Astrocyte (in vitro differentiated cells and primary cell): ENCODE data around the gene ADCY1. TPM values are rescaled to one million over a fixed set of nuclear protein-coding genes. Genes with fewer than 3 reads are reported as not detected.

Experiments used
- DNase-seq: peaks from one replicate; pipeline ENCODE4 v3.0.0-alpha.2; 2010; ENCODE audit warnings: low read depth
- FAIRE-seq: peaks from 2 replicates; lab custom pipeline; 2011; peaks lifted over from hg19 to GRCh38; lab: Jason Lieb, UNC
- H2AFZ ChIP-seq: 2 replicates; pipeline ENCODE4 v1.6.0; 2012; ENCODE audit warnings: low read depth, low read length, inconsistent platforms
- H3K27ac ChIP-seq: 2 replicates; pipeline ENCODE4 v1.5.1; 2011; ENCODE audit warnings: low read depth, low read length, inconsistent platforms
- H3K27me3 ChIP-seq: 2 replicates; pipeline ENCODE4 v1.6.0; 2011; ENCODE audit warnings: low read length, inconsistent platforms; ENCODE audit not compliant: insufficient read depth
- H3K36me3 ChIP-seq: 2 replicates; pipeline ENCODE4 v1.5.1; 2011; ENCODE audit warnings: low read length, inconsistent platforms; ENCODE audit not compliant: insufficient read depth
- H3K4me1 ChIP-seq: 2 replicates; pipeline ENCODE4 v1.5.1; 2011; ENCODE audit warnings: low read length, inconsistent platforms; ENCODE audit not compliant: insufficient read depth
- H3K4me2 ChIP-seq: 2 replicates; pipeline ENCODE4 v1.6.0; 2012; ENCODE audit warnings: low read length, inconsistent platforms
- H3K4me3 ChIP-seq: 2 replicates; pipeline ENCODE4 v1.5.1; 2011; ENCODE audit warnings: low read depth, mild to moderate bottlenecking, low read length, inconsistent platforms; ENCODE audit not compliant: insufficient read depth
- H3K79me2 ChIP-seq: 2 replicates; pipeline ENCODE4 v1.6.0; 2012; ENCODE audit warnings: mild to moderate bottlenecking, low read length, inconsistent platforms; ENCODE audit not compliant: insufficient read depth
- H3K9ac ChIP-seq: 2 replicates; pipeline ENCODE4 v1.6.0; 2012; ENCODE audit warnings: mild to moderate bottlenecking, low read length, inconsistent platforms
- H3K9me3 ChIP-seq: 2 replicates; pipeline ENCODE4 v1.5.1; 2012; ENCODE audit warnings: low read depth, mild to moderate bottlenecking, low read length, inconsistent platforms; ENCODE audit not compliant: insufficient read depth
- H4K20me1 ChIP-seq: 2 replicates; pipeline ENCODE4 v1.6.0; 2012; ENCODE audit warnings: low read length, inconsistent platforms; ENCODE audit not compliant: insufficient read depth
- H3K27ac Mint-ChIP-seq: one replicate; pipeline ENCODE4 v1.8.0; 2021; ENCODE audit warnings: mild to moderate bottlenecking, mixed read lengths; ENCODE audit not compliant: unreplicated experiment
- H3K27me3 Mint-ChIP-seq: one replicate; pipeline ENCODE4 v1.8.0; 2021; ENCODE audit warnings: low read depth, mixed read lengths; ENCODE audit not compliant: unreplicated experiment
- H3K36me3 Mint-ChIP-seq: one replicate; pipeline ENCODE4 v1.8.0; 2021; ENCODE audit warnings: low read depth, mixed read lengths; ENCODE audit not compliant: unreplicated experiment
- H3K4me1 Mint-ChIP-seq: one replicate; pipeline ENCODE4 v1.8.0; 2021; ENCODE audit warnings: low read depth, mixed read lengths; ENCODE audit not compliant: unreplicated experiment
- H3K4me3 Mint-ChIP-seq: one replicate; pipeline ENCODE4 v1.8.0; 2021; ENCODE audit warnings: mild to moderate bottlenecking, moderate library complexity, mixed read lengths; ENCODE audit not compliant: unreplicated experiment
- H3K9me3 Mint-ChIP-seq: one replicate; pipeline ENCODE4 v1.8.0; 2021; ENCODE audit warnings: mild to moderate bottlenecking, mixed read lengths; ENCODE audit not compliant: unreplicated experiment
- CTCF ChIP-seq: IDR thresholded peaks from 2 replicates; pipeline ENCODE4 v1.5.1; 2011; ENCODE audit warnings: low read depth, mild to moderate bottlenecking, inconsistent platforms, low read length, moderate library complexity; ENCODE audit not compliant: insufficient read depth
- EZH2 ChIP-seq: IDR thresholded peaks from 2 replicates; pipeline ENCODE4 v1.6.1; 2012; ENCODE audit warnings: mild to moderate bottlenecking, low read length, inconsistent platforms; ENCODE audit not compliant: insufficient read depth
- total RNA-seq: library from RNA; stranded (reverse); gene quantifications from 2 replicates; pipeline ENCODE4 v1.2.1, GENCODE V29; 2021

The ADCY1 gene
- total RNA-seq, 1 donor from 2014 or later = 1.6 TPM

GRCh38 chr7:45651540-45651939 lies 77.4 kb downstream of the ADCY1 start:
- H3K4me2 ChIP-seq = no peak overlapping the region
- Mint-ChIP-seq H3K4me3 (no peak overlapping the region), H3K36me3 (no peaks in the 10 kb centered on the region), H3K4me1 (no peaks in the 10 kb centered on the region), H3K27ac (no peak overlapping the region), H3K27me3 (peaks cover 1% of the 10 kb centered on the region), H3K9me3 (peaks cover 2% of the 10 kb centered on the region)
- H3K79me2 ChIP-seq = no peaks in the 10 kb centered on the region
- H2AFZ ChIP-seq = no peak overlapping the region
- no peak overlapping the region for H3K4me3 ChIP-seq
- no peak for DNase-seq
- H3K9me3 ChIP-seq = no peaks in the 10 kb centered on the region
- no peak overlapping the region for H3K9ac ChIP-seq
- no peaks in the 10 kb centered on the region for H4K20me1 ChIP-seq
- H3K36me3 ChIP-seq = no peaks in the 10 kb centered on the region
- no peak for FAIRE-seq
- H3K4me1 ChIP-seq = no peaks in the 10 kb centered on the region
- no peaks in the 10 kb centered on the region for H3K27me3 ChIP-seq
- no peak overlapping the region for H3K27ac ChIP-seq
- no peak for TF ChIP-seq EZH2
- no peak for TF ChIP-seq CTCF

- Mint-ChIP-seq H3K4me3 (no peak overlapping the region), H3K27ac (no peak overlapping the region), H3K9me3 (peaks cover 2% of the 10 kb centered on the region), H3K4me1 (no peaks in the 10 kb centered on the region), H3K27me3 (peaks cover 1% of the 10 kb centered on the region), H3K36me3 (no peaks in the 10 kb centered on the region)
- no peak overlapping the region for H3K9ac ChIP-seq
- FAIRE-seq (no peak), DNase-seq (no peak)
- no peaks in the 10 kb centered on the region for H3K36me3 ChIP-seq
- TF ChIP-seq CTCF (no peak), EZH2 (no peak)
- no peaks in the 10 kb centered on the region for H3K4me1 ChIP-seq
- H2AFZ ChIP-seq = no peak overlapping the region
- H3K4me2 ChIP-seq = no peak overlapping the region
- no peaks in the 10 kb centered on the region for H3K27me3 ChIP-seq
- no peaks in the 10 kb centered on the region for H3K9me3 ChIP-seq
- no peaks in the 10 kb centered on the region for H4K20me1 ChIP-seq
- H3K27ac ChIP-seq = no peak overlapping the region
- no peak overlapping the region for H3K4me3 ChIP-seq
- H3K79me2 ChIP-seq = no peaks in the 10 kb centered on the region
These were observed 78.5 kb downstream of the ADCY1 start for GRCh38 chr7:45652630-45653029.

- DNase-seq = no peak
- Histone ChIP-seq H3K36me3 (no peaks in the 10 kb centered on the region), H3K9me3 (no peaks in the 10 kb centered on the region), H3K4me2 (no peak overlapping the region), H4K20me1 (no peaks in the 10 kb centered on the region), H3K79me2 (no peaks in the 10 kb centered on the region), H3K27ac (no peak overlapping the region), H3K4me1 (no peaks in the 10 kb centered on the region), H2AFZ (no peak overlapping the region), H3K27me3 (no peaks in the 10 kb centered on the region), H3K9ac (no peak overlapping the region), H3K4me3 (no peak overlapping the region)
- TF ChIP-seq EZH2 = no peak
- TF ChIP-seq CTCF = no peak
- Mint-ChIP-seq H3K27me3 (peaks cover 2% of the 10 kb centered on the region), H3K4me3 (no peak overlapping the region), H3K4me1 (no peaks in the 10 kb centered on the region), H3K36me3 (no peaks in the 10 kb centered on the region), H3K9me3 (peaks cover 2% of the 10 kb centered on the region), H3K27ac (no peak overlapping the region)
- no peak for FAIRE-seq
These were observed 79.2 kb downstream of the ADCY1 start for GRCh38 chr7:45653209-45653907.
